Measurements from ENCODE around the gene C19orf38. TPM values are rescaled to one million over a fixed set of nuclear protein-coding genes. Genes with fewer than 3 reads are reported as not detected.

The C19orf38 gene
- polyA plus RNA-seq, 1 of the 3 experiments (the other 2 are of a cell fraction): 0.15 TPM

DNA sequence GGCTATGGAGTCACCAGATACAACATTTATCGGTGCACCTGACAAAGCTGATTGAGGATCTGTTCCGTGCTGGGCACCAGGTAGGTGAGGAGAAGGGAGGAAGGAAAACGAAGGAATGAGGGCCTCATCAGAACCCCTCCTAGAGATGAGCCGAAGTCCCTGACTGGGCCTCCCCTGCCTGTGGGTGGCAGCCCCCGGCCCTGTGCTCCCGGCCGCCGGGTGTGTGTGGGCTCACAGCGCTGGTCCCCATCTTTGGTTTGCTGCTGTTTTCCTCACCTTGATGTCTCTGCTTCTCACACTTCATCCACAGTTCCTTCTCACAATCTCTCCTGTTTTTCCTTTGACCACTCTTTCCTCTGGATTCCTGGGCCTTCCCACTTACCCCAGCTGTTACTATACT lies 45.0 kb upstream of the C19orf38 start (continued):
- TF ChIP-seq, protein P1, sequence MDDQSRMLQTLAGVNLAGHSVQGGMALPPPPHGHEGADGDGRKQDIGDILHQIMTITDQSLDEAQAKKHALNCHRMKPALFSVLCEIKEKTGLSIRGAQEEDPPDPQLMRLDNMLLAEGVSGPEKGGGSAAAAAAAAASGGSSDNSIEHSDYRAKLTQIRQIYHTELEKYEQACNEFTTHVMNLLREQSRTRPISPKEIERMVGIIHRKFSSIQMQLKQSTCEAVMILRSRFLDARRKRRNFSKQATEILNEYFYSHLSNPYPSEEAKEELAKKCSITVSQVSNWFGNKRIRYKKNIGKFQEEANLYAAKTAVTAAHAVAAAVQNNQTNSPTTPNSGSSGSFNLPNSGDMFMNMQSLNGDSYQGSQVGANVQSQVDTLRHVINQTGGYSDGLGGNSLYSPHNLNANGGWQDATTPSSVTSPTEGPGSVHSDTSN (IDR thresholded peaks at IDR 0.05): no peak
- no peak for TF ChIP-seq GABPA (IDR thresholded peaks at IDR 0.05; ENCODE audit: low read depth)
- TF ChIP-seq RCOR1 (IDR thresholded peaks at IDR 0.05; ENCODE audit: low read length): no peak
- no peak for TF ChIP-seq RXRA (IDR thresholded peaks at IDR 0.05; ENCODE audit: borderline replicate concordance, low read depth)
- no peak for TF ChIP-seq MXI1 (IDR thresholded peaks at IDR 0.05; ENCODE audit: low read depth, low read length)
- TF ChIP-seq, protein P2, sequence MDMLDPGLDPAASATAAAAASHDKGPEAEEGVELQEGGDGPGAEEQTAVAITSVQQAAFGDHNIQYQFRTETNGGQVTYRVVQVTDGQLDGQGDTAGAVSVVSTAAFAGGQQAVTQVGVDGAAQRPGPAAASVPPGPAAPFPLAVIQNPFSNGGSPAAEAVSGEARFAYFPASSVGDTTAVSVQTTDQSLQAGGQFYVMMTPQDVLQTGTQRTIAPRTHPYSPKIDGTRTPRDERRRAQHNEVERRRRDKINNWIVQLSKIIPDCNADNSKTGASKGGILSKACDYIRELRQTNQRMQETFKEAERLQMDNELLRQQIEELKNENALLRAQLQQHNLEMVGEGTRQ (IDR thresholded peaks at IDR 0.05; ENCODE audit: borderline replicate concordance, low read depth, low read length): no peak
- no peak for TF ChIP-seq GATA2 (CRISPR knock-in tag; IDR thresholded peaks at IDR 0.05)

DNA sequence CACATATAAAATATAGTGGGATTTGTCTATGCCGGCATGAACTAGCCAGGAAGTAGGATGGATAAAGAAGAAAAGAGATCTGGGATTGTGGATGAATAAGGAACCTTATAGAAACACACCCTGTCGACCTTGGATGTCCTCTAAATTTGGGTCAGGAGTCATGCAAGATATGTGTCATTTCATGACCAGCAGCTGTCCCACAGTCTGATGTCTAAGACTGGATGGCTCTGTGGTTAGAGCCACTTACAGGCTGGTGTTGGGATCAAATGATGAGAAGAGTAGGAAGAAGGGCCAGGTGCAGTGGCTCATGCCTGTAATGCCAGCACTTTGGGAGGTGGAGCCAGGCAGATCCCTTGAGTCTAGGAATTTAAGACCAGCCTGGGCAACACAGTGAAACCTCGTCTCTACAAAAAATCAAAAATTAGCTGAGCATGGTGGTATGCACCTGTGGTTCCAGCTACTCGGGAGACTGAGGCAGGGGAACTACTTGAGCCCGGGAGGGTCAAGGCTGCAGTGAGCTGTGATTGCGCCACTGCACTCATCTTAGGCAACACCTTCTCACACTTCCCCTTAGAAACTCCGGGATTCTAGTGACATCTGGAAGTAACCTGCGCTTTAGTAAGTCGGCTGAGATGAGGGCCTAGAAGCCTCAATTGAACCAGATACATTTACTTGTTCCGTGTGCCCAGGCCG lies 43.0 kb upstream of the C19orf38 start:
- Histone ChIP-seq H3K9ac (no peak overlapping the region), H3K27ac (ENCODE audit: low read depth in 2 of 2, low read length in 1 of 2) (no peak overlapping the region), H4K20me1 (ENCODE audit: insufficient read depth) (no peaks in the 10 kb centered on the region), H3K79me2 (ENCODE audit: insufficient read depth) (no peaks in the 10 kb centered on the region), H3K4me1 (ENCODE audit: control insufficient read depth in 1 of 2, insufficient read depth in 2 of 2, low read depth in 1 of 2, low read length in 1 of 2) (peaks cover 0 to 3% of the 10 kb centered on the region in 2 experiments; a peak in 1 of 4 replicates), H3K4me3 (ENCODE audit: low read depth in 2 of 2, low read length in 1 of 2) (no peak overlapping the region), H3K36me3 (replicated peaks in 1 of 2; ENCODE audit: control insufficient read depth in 1 of 2, insufficient read depth in 2 of 2, low read length in 1 of 2) (peaks cover 19 to 39% of the 10 kb centered on the region in 2 experiments), H3K27me3 (ENCODE audit: insufficient read depth) (no peaks in the 10 kb centered on the region), H3K9me2 (no peaks in the 10 kb centered on the region), H2AFZ (ENCODE audit: low read depth) (no peak overlapping the region), H3K9me3 (no peaks in the 10 kb centered on the region), H3K4me2 (no peak overlapping the region), H3F3A (replicated peaks; ENCODE audit: insufficient read depth) (peaks cover 7% of the 10 kb centered on the region)
- ChIA-PET CTCF (no interaction called here), POLR2A (no interaction called here)
- TF ChIP-seq JUND (IDR thresholded peaks at IDR 0.05) (no peak), RAD21 (IDR thresholded peaks at IDR 0.05; ENCODE audit: low read length) (no peak), TEAD4 (IDR thresholded peaks at IDR 0.05; ENCODE audit: borderline replicate concordance, insufficient read depth) (no peak), NRF1 (IDR thresholded peaks at IDR 0.05; ENCODE audit: low read depth, low read length) (no peak), POLR2AphosphoS5 (IDR thresholded peaks at IDR 0.05; ENCODE audit: low read depth, low read length) (no peak), CHD2 (IDR thresholded peaks at IDR 0.05; ENCODE audit: low read length, partially characterized antibody) (no peak), YY1 (IDR thresholded peaks at IDR 0.05; ENCODE audit: low read depth) (no peak), FOXJ3 (CRISPR knock-in tag; IDR thresholded peaks at IDR 0.05) (no peak), GATA2 (CRISPR knock-in tag; IDR thresholded peaks at IDR 0.05) (no peak), EP300 (IDR thresholded peaks at IDR 0.05; ENCODE audit: borderline replicate concordance in 1 of 2, low read depth in 1 of 2, low read length in 1 of 2) (no peak), MXI1 (IDR thresholded peaks at IDR 0.05; ENCODE audit: low read depth, low read length) (no peak)
- TF ChIP-seq, protein P1 (IDR thresholded peaks at IDR 0.05): no peak
- TF ChIP-seq, protein P3, sequence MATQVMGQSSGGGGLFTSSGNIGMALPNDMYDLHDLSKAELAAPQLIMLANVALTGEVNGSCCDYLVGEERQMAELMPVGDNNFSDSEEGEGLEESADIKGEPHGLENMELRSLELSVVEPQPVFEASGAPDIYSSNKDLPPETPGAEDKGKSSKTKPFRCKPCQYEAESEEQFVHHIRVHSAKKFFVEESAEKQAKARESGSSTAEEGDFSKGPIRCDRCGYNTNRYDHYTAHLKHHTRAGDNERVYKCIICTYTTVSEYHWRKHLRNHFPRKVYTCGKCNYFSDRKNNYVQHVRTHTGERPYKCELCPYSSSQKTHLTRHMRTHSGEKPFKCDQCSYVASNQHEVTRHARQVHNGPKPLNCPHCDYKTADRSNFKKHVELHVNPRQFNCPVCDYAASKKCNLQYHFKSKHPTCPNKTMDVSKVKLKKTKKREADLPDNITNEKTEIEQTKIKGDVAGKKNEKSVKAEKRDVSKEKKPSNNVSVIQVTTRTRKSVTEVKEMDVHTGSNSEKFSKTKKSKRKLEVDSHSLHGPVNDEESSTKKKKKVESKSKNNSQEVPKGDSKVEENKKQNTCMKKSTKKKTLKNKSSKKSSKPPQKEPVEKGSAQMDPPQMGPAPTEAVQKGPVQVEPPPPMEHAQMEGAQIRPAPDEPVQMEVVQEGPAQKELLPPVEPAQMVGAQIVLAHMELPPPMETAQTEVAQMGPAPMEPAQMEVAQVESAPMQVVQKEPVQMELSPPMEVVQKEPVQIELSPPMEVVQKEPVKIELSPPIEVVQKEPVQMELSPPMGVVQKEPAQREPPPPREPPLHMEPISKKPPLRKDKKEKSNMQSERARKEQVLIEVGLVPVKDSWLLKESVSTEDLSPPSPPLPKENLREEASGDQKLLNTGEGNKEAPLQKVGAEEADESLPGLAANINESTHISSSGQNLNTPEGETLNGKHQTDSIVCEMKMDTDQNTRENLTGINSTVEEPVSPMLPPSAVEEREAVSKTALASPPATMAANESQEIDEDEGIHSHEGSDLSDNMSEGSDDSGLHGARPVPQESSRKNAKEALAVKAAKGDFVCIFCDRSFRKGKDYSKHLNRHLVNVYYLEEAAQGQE (IDR thresholded peaks at IDR 0.05; ENCODE audit: low read depth, low read length): no peak
- TF ChIP-seq, protein P4, sequence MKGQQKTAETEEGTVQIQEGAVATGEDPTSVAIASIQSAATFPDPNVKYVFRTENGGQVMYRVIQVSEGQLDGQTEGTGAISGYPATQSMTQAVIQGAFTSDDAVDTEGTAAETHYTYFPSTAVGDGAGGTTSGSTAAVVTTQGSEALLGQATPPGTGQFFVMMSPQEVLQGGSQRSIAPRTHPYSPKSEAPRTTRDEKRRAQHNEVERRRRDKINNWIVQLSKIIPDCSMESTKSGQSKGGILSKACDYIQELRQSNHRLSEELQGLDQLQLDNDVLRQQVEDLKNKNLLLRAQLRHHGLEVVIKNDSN (IDR thresholded peaks at IDR 0.05; ENCODE audit: borderline replicate concordance, low read depth): no peak
- TF ChIP-seq, protein P5, sequence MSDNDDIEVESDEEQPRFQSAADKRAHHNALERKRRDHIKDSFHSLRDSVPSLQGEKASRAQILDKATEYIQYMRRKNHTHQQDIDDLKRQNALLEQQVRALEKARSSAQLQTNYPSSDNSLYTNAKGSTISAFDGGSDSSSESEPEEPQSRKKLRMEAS (IDR thresholded peaks at IDR 0.05; ENCODE audit: low read depth): no peak
- TF ChIP-seq, protein P6, sequence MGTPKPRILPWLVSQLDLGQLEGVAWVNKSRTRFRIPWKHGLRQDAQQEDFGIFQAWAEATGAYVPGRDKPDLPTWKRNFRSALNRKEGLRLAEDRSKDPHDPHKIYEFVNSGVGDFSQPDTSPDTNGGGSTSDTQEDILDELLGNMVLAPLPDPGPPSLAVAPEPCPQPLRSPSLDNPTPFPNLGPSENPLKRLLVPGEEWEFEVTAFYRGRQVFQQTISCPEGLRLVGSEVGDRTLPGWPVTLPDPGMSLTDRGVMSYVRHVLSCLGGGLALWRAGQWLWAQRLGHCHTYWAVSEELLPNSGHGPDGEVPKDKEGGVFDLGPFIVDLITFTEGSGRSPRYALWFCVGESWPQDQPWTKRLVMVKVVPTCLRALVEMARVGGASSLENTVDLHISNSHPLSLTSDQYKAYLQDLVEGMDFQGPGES (IDR thresholded peaks at IDR 0.05; ENCODE audit: low read depth, low read length): no peak
- no peak for DNase-seq
- 89% methylated on average over 10 of the region's 11 CpGs for WGBS (ENCODE audit: low lambda C conversion rate)
